Measurements from ENCODE around the gene CEACAM4. TPM values are rescaled to one million over a fixed set of nuclear protein-coding genes. Genes with fewer than 3 reads are reported as not detected.

Gene CEACAM4
- total RNA-seq, 1 experiment from 2014 or later: not detected

DNA sequence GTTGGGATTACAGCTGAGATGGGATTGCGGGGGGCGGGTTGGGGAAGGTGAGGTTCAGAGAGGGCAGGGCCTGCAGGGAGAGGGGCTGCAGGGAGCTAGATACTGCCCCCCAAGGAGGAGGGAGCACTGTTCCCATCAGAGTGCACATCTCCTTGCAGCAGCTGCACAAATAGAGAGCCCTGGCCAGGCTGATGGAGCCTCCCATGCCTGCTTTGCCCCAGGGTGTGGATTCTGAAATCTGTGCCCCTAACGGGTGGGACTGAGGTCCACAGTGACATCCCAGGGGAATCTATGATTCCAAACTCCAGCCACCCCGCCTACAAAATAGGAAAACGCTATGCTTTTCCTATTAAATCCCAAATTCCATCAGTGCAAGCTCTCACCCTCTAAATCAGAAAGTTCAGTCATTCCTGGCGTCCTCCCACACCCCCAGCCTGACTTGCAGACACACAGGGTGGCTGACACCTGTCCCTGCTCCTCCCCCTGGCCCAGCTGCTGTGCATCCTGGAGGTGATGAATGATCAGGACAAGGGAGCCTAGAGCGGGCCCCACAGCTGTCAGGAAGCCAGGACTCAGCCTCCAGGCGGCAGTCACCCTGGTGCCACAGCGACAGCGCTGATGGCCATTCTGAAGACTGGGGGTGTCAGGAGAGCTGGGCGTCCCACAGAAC, 57.3 kb downstream of the CEACAM4 start:
- TF ChIP-seq CTCF (conservative IDR thresholded peaks at IDR 0.05; ENCODE audit: low read depth, low read length) (no peak), EZH2 (IDR thresholded peaks at IDR 0.05; ENCODE audit: borderline replicate concordance, low read depth, low read length, poor library complexity, severe bottlenecking) (no peak)
- ChIA-PET CTCF (no interaction called here), POLR2A (ENCODE audit: low non-redundant PET) (no interaction called here)
- no TSS peak for BruUV-seq (replicated peaks)
- no peaks in the 10 kb centered on the region for H3K4me1 ChIP-seq (ENCODE audit: insufficient read depth, low read length, poor library complexity, severe bottlenecking)
- peaks cover 29% of the 10 kb centered on the region for H3K27me3 ChIP-seq (replicated peaks; ENCODE audit: insufficient read depth, low read depth, low read length, poor library complexity)
- no peaks in the 10 kb centered on the region for H3K36me3 ChIP-seq (ENCODE audit: insufficient read depth, low read length, poor library complexity, severe bottlenecking)
- H3K27ac ChIP-seq (ENCODE audit: low read depth, low read length, poor library complexity, severe bottlenecking): no peak overlapping the region
- no peak overlapping the region for H3K4me3 ChIP-seq (ENCODE audit: low read depth, low read length, poor library complexity, severe bottlenecking)
- no peak for DNase-seq (ENCODE audit: low spot score)
- H3K9me3 ChIP-seq (ENCODE audit: low read depth, low read length, poor library complexity, severe bottlenecking): no peaks in the 10 kb centered on the region
- intact Hi-C loops (cut with micrococcal nuclease; ENCODE audit: unreplicated experiment): loop anchor here (1.0 to 10.0 kb wide), 2 partner anchors 120 to 365 kb away; no protein-coding TSS in a partner anchor

Other genes starting within 250 kb of the CEACAM4 start
- gene EXOSC5, start 229.7 kb downstream of the CEACAM4 start, total RNA-seq (2021): 35.0 and 43.1 TPM in 2 replicates
- 14.7 and 15.9 TPM in 2 replicates for gene BCKDHA, start 229.3 kb downstream of the CEACAM4 start, total RNA-seq (2021)
- 0.41 and 0.81 TPM in 2 replicates for gene B3GNT8, start 199.7 kb downstream of the CEACAM4 start, total RNA-seq (2021)
- gene DMAC2, start 187.2 kb downstream of the CEACAM4 start, total RNA-seq (2021): 86.5 and 96.6 TPM in 2 replicates
- gene ERICH4, start 183.9 kb downstream of the CEACAM4 start, total RNA-seq (2021): not detected in 2 replicates
- 4.3 and 6.1 TPM in 2 replicates for gene CEACAM21, start 50.9 kb downstream of the CEACAM4 start, total RNA-seq (2021)
- gene CEACAM7, start 61.2 kb upstream of the CEACAM4 start, total RNA-seq (2021): 0.43 and 0.44 TPM in 2 replicates
- gene CEACAM5, start 81.6 kb upstream of the CEACAM4 start, total RNA-seq (2021): 0.54 and 0.90 TPM in 2 replicates
- 2.1 and 2.4 TPM in 2 replicates for gene CEACAM6, start 128.5 kb upstream of the CEACAM4 start, total RNA-seq (2021)
- gene CEACAM3, start 169.5 kb upstream of the CEACAM4 start, total RNA-seq (2021): not detected in 2 replicates
- not detected in 2 replicates for gene LYPD4, start 217.6 kb upstream of the CEACAM4 start, total RNA-seq (2021)
- not detected in 2 replicates for gene DMRTC2, start 218.0 kb upstream of the CEACAM4 start, total RNA-seq (2021)
- 2,479 and 2,559 TPM in 2 replicates for gene RPS19, start 233.2 kb upstream of the CEACAM4 start, total RNA-seq (2021)